SHP77 (cell line): Measurements from ENCODE around the gene GRHL3.

ENCODE experiments used
- DNase-seq, 2 experiments: peaks; one replicate each; lab custom pipeline; 2025; lab: John Stamatoyannopoulos, UW

GRHL3 gene

GRCh38 chr1:24293392-24294227 is 25.5 kb upstream of the GRHL3 start:
- DNase-seq: no peak

- DNase-seq: no peak
Observed at GRCh38 chr1:24294228-24294672, 24.9 kb upstream of the GRHL3 start.

- DNase-seq: no peak
Observed at GRCh38 chr1:24294716-24295371, 24.3 kb upstream of the GRHL3 start.

- no peak for DNase-seq
Observed at GRCh38 chr1:24295535-24295934, 23.6 kb upstream of the GRHL3 start.

- DNase-seq: no peak
Observed at GRCh38 chr1:24297187-24297851, 21.8 kb upstream of the GRHL3 start.

GRCh38 chr1:24297852-24298232 is 21.3 kb upstream of the GRHL3 start:
- no peak for DNase-seq

- DNase-seq: no peak
Observed at GRCh38 chr1:24298606-24299005, 20.6 kb upstream of the GRHL3 start.

- no peak for DNase-seq
Observed at GRCh38 chr1:24299901-24300300, 19.3 kb upstream of the GRHL3 start.

GRCh38 chr1:24300971-24301784 is 18.0 kb upstream of the GRHL3 start:
- DNase-seq: no peak

GRCh38 chr1:24301785-24302175 is 17.4 kb upstream of the GRHL3 start:
- no peak for DNase-seq

- no peak for DNase-seq
Observed at GRCh38 chr1:24302209-24302611, 16.9 kb upstream of the GRHL3 start.

- DNase-seq: no peak
Observed at GRCh38 chr1:24303600-24303999, 15.6 kb upstream of the GRHL3 start.

GRCh38 chr1:24304763-24305162 is 14.4 kb upstream of the GRHL3 start:
- no peak for DNase-seq

- DNase-seq: no peak
Observed at GRCh38 chr1:24308365-24309015, 10.7 kb upstream of the GRHL3 start.

GRCh38 chr1:24309762-24310485 is 9.2 kb upstream of the GRHL3 start:
- DNase-seq: no peak

GRCh38 chr1:24311234-24311633 is 7.9 kb upstream of the GRHL3 start:
- no peak for DNase-seq

- DNase-seq: no peak
Observed at GRCh38 chr1:24311741-24312140, 7.4 kb upstream of the GRHL3 start.

- DNase-seq: no peak
Observed at GRCh38 chr1:24315391-24315790, 3.8 kb upstream of the GRHL3 start.

- DNase-seq: no peak
Observed at GRCh38 chr1:24316645-24317044, 2.5 kb upstream of the GRHL3 start.

GRCh38 chr1:24317081-24317480 is 2.1 kb upstream of the GRHL3 start:
- DNase-seq: no peak
